ENCODE data around the gene TMEM44.

The TMEM44 gene

GRCh38 chr3:194624956-194625355, 8.3 kb downstream of the TMEM44 start:
- TF ChIP-seq CTCF (IDR thresholded peaks at IDR 0.05; ENCODE audit: low read depth, low read length, missing control alignments), result no peak
- no peak overlapping the region for H3K4me3 ChIP-seq (ENCODE audit: low read depth, low read length)
- DNase-seq (ENCODE audit: low read depth), result no peak
- in situ Hi-C loops (cut with HindIII; ENCODE audit: low sequenced_read_pairs), result no loop called here

DNA sequence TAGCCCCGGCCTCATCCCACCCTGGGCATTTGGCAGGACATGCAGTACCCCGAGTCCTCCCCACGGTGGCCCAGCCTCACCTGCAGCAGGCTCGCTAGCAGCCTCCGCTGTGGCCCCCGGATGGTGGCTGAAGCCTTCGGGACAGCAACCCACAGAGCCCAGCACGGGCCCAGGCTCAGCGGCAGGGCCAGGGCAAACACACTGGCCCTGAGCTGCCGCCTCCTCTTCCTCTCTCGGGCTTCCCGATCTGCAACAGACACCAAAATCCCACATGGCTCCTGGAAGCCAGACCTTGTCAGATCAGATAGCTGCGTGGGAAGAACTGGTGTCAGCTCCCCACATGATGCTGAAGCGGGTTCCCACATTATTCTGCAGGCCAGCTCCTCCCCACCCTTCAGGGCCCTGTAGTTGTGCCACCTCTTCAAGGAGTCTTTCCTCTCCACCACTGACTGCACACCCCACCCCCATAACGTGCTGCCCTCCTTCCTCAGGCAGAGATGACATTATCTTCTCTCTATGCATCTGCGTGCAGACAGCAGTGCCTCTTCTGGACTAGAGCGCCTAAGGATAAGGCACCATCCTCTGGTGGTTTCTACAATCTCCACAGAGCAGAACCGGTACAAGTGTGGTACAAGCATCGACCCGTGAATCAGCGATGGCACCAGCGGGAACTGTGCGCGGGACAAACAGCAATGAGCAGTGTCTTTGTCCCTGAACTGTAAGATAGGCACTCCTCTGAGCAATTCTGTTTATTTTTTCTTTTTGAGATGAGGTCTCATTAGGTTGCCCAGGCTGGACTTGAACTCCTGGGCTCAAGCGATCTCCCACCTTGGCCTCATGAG, 9.5 kb downstream of the TMEM44 start:
- no peak for DNase-seq (ENCODE audit: low read depth)
- in situ Hi-C loops (cut with HindIII; ENCODE audit: low sequenced_read_pairs), result no loop called here
- no peak for TF ChIP-seq CTCF (IDR thresholded peaks at IDR 0.05; ENCODE audit: low read depth, low read length, missing control alignments)
- no peak overlapping the region for H3K4me3 ChIP-seq (ENCODE audit: low read depth, low read length)

- no peak for TF ChIP-seq CTCF (IDR thresholded peaks at IDR 0.05; ENCODE audit: low read depth, low read length, missing control alignments)
- no peak for DNase-seq (ENCODE audit: low read depth)
- in situ Hi-C loops (cut with HindIII; ENCODE audit: low sequenced_read_pairs), result no loop called here
- H3K4me3 ChIP-seq (ENCODE audit: low read depth, low read length), result no peak overlapping the region
Measured at GRCh38 chr3:194622621-194623340, 10.4 kb downstream of the TMEM44 start.

DNA sequence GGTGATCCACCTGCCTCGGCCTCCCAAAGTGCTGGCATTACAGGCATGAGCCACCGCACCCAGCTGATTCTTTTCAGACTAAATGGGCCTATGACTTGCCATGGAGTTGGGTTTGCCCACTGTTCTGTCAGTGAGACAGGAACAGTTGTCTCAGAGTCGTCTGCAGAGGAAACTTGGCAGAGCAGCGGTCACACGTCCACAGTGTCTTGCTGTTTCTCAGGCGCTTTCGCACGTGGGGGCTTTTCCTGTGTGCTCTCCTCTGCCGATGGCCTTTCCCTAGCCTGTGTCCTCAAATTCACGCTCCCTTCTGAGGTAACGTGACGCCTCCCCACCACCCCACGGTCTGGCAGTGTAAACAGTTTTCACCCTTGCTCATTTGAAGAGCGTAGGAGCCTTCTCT, 11.3 kb downstream of the TMEM44 start:
- DNase-seq (ENCODE audit: low read depth), result no peak
- TF ChIP-seq CTCF (IDR thresholded peaks at IDR 0.05; ENCODE audit: low read depth, low read length, missing control alignments), result no peak
- in situ Hi-C loops (cut with HindIII; ENCODE audit: low sequenced_read_pairs), result no loop called here

GRCh38 chr3:194620196-194620595, 13.0 kb downstream of the TMEM44 start:
- no peak for TF ChIP-seq CTCF (IDR thresholded peaks at IDR 0.05; ENCODE audit: low read depth, low read length, missing control alignments)
- no peak overlapping the region for H3K4me3 ChIP-seq (ENCODE audit: low read depth, low read length)
- DNase-seq (ENCODE audit: low read depth), result no peak
- in situ Hi-C loops (cut with HindIII; ENCODE audit: low sequenced_read_pairs), result no loop called here

More for the DNA sequence above, 11.3 kb downstream of the TMEM44 start:
- H3K4me3 ChIP-seq (ENCODE audit: low read depth, low read length), result no peak overlapping the region

DNA sequence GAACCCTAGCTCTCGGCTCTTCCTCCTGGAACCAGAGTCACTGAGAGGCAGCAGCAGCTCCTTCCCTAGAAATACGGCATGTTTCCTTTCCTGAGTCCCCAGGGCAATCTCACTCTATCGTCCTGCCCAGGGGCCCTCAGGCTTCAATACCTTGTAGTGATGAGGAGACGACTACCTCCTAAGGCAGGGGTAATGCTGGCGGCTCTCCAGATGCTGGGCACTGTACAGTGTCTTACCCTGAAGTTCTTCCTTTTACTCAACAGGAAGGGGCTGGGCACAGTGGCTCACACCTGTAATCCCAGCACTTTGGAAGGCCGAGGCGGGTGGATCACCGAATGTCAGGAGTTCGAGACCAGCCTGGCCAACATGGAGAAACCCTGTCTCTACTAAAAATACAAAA, 13.5 kb downstream of the TMEM44 start:
- no peak for TF ChIP-seq CTCF (IDR thresholded peaks at IDR 0.05; ENCODE audit: low read depth, low read length, missing control alignments)
- H3K4me3 ChIP-seq (ENCODE audit: low read depth, low read length), result no peak overlapping the region
- no peak for DNase-seq (ENCODE audit: low read depth)
- in situ Hi-C loops (cut with HindIII; ENCODE audit: low sequenced_read_pairs), result no loop called here

Measured in astrocyte of the cerebellum (primary cell).